ENCODE data around the gene PPP4R3A. TPM values are rescaled to one million over a fixed set of nuclear protein-coding genes. Genes with fewer than 3 reads are reported as not detected.

PPP4R3A gene
- polyA plus RNA-seq, 1 donor (not counting 4 experiments of a cell fraction or from before 2014, with no cell fraction given): 53.8 TPM

GRCh38 chr14:91493169-91493568 lies 16.9 kb downstream of the PPP4R3A start:
- Histone ChIP-seq H3K27me3 (ENCODE audit: control insufficient read depth, extremely low read depth, insufficient read depth, low read length) (no peaks in the 10 kb centered on the region), H3K4me3 (ENCODE audit: control insufficient read depth in 2 of 3, extremely low read depth in 1 of 3, insufficient read depth in 2 of 3, low read depth in 1 of 3, low read length in 3 of 3) (no peak overlapping the region), H2AFZ (ENCODE audit: control insufficient read depth, low read length) (no peak overlapping the region), H4K20me1 (ENCODE audit: control insufficient read depth, extremely low read depth, insufficient read depth, low read length) (peaks cover 43% of the 10 kb centered on the region), H3K9ac (ENCODE audit: control insufficient read depth, extremely low read depth, insufficient read depth, low read length) (no peak overlapping the region), H3K79me2 (ENCODE audit: control insufficient read depth, insufficient read depth, low read length) (peaks cover 93% of the 10 kb centered on the region), H3K36me3 (ENCODE audit: control insufficient read depth in 2 of 2, extremely low read depth in 1 of 2, insufficient read depth in 2 of 2, low read length in 2 of 2) (peaks cover 1 to 4% of the 10 kb centered on the region in 2 experiments), H3K9me1 (ENCODE audit: control insufficient read depth, extremely low read depth, insufficient read depth, low read length) (peaks cover 2% of the 10 kb centered on the region), H3K4me2 (ENCODE audit: control insufficient read depth, extremely low read depth, insufficient read depth, low read depth, low read length) (no peak overlapping the region), H3K27ac (ENCODE audit: control insufficient read depth, insufficient read depth, low read length) (no peak overlapping the region), H3K4me1 (ENCODE audit: control insufficient read depth, extremely low read depth, insufficient read depth, low read length) (peaks cover 17% of the 10 kb centered on the region), H3K9me3 (ENCODE audit: control insufficient read depth, low read depth, low read length) (no peaks in the 10 kb centered on the region)
- dilution Hi-C loops (cut with MboI; ENCODE audit: extremely low pct_ligation_motif_present, low sequenced_read_pairs): no loop called here
- FAIRE-seq (no peak), DNase-seq (ENCODE audit: low read depth, low spot score) (no peak)
- TF ChIP-seq EZH2 (IDR thresholded peaks at IDR 0.05; ENCODE audit: low read length) (no peak), CTCF (optimal IDR thresholded peaks at IDR 0.05 in 1 of 3, IDR thresholded peaks at IDR 0.05 in 1 of 3, conservative IDR thresholded peaks at IDR 0.05 in 1 of 3; ENCODE audit: extremely low read depth in 1 of 3, insufficient read depth in 2 of 3, low read length in 3 of 3) (no peak)

- no peak overlapping the region for H3K4me3 ChIP-seq (ENCODE audit: control insufficient read depth in 2 of 3, extremely low read depth in 1 of 3, insufficient read depth in 2 of 3, low read depth in 1 of 3, low read length in 3 of 3)
- H3K9me1 ChIP-seq (ENCODE audit: control insufficient read depth, extremely low read depth, insufficient read depth, low read length): no peaks in the 10 kb centered on the region
- H3K9ac ChIP-seq (ENCODE audit: control insufficient read depth, extremely low read depth, insufficient read depth, low read length): no peak overlapping the region
- H4K20me1 ChIP-seq (ENCODE audit: control insufficient read depth, extremely low read depth, insufficient read depth, low read length): peaks cover 3% of the 10 kb centered on the region
- dilution Hi-C loops (cut with MboI; ENCODE audit: extremely low pct_ligation_motif_present, low sequenced_read_pairs): no loop called here
- H3K27me3 ChIP-seq (ENCODE audit: control insufficient read depth, extremely low read depth, insufficient read depth, low read length): no peaks in the 10 kb centered on the region
- TF ChIP-seq CTCF (optimal IDR thresholded peaks at IDR 0.05 in 1 of 3, IDR thresholded peaks at IDR 0.05 in 1 of 3, conservative IDR thresholded peaks at IDR 0.05 in 1 of 3; ENCODE audit: extremely low read depth in 1 of 3, insufficient read depth in 2 of 3, low read length in 3 of 3) (no peak), EZH2 (IDR thresholded peaks at IDR 0.05; ENCODE audit: low read length) (no peak)
- no peaks in the 10 kb centered on the region for H3K9me3 ChIP-seq (ENCODE audit: control insufficient read depth, low read depth, low read length)
- peaks cover 81% of the 10 kb centered on the region for H3K79me2 ChIP-seq (ENCODE audit: control insufficient read depth, insufficient read depth, low read length)
- H3K36me3 ChIP-seq (ENCODE audit: control insufficient read depth in 2 of 2, extremely low read depth in 1 of 2, insufficient read depth in 2 of 2, low read length in 2 of 2): peaks cover 13 to 20% of the 10 kb centered on the region in 2 experiments
- H3K4me2 ChIP-seq (ENCODE audit: control insufficient read depth, extremely low read depth, insufficient read depth, low read depth, low read length): no peak overlapping the region
- H3K27ac ChIP-seq (ENCODE audit: control insufficient read depth, insufficient read depth, low read length): no peak overlapping the region
- DNase-seq (ENCODE audit: low read depth, low spot score) (no peak), FAIRE-seq (peak; percentile 39)
- no peaks in the 10 kb centered on the region for H3K4me1 ChIP-seq (ENCODE audit: control insufficient read depth, extremely low read depth, insufficient read depth, low read length)
- no peak overlapping the region for H2AFZ ChIP-seq (ENCODE audit: control insufficient read depth, low read length)
Observed at GRCh38 chr14:91484744-91485143, 25.4 kb downstream of the PPP4R3A start.

Data from keratinocyte (primary cell).